Liver (tissue), 9 donors: Measurements from ENCODE around the gene PPARA. TPM values are rescaled to one million over a fixed set of nuclear protein-coding genes. Genes with fewer than 3 reads are reported as not detected.

Experiments
- DNase-seq: peaks from one replicate; pipeline ENCODE4 v3.0.0-alpha.2; 2017; ENCODE audit warnings: low spot score
- H3K27ac ChIP-seq, 2 donors: one replicate each; pipeline ENCODE4 v1.7.0; 2013; ENCODE audit warnings: inconsistent platforms in 2 of 2, low read length in 2 of 2, control low read depth in 1 of 2, low read depth in 1 of 2, mild to moderate bottlenecking in 1 of 2
- H3K27me3 ChIP-seq, 4 donors: one replicate each; pipeline versions ENCODE4 v1.6.1 to v1.7.0; 2013; ENCODE audit warnings: low read length in 3 of 4, inconsistent platforms in 1 of 4, mild to moderate bottlenecking in 1 of 4, moderate library complexity in 1 of 4; ENCODE audit not compliant: control insufficient read depth in 4 of 4, insufficient read depth in 4 of 4
- H3K36me3 ChIP-seq, 4 donors: one replicate each; pipeline versions ENCODE4 v1.6.1 to v1.7.0; 2013; ENCODE audit warnings: low read length in 3 of 4, mild to moderate bottlenecking in 3 of 4, low read depth in 1 of 4, moderate library complexity in 1 of 4; ENCODE audit not compliant: control insufficient read depth in 4 of 4, insufficient read depth in 3 of 4
- H3K4me1 ChIP-seq, 4 donors: one replicate each; pipeline versions ENCODE4 v1.6.1 to v1.7.0; 2013; ENCODE audit warnings: low read length in 3 of 4, mild to moderate bottlenecking in 3 of 4, moderate library complexity in 1 of 4; ENCODE audit not compliant: control insufficient read depth in 4 of 4, insufficient read depth in 4 of 4
- H3K4me3 ChIP-seq, 3 donors: one replicate each; pipeline versions ENCODE4 v1.6.1 to v1.7.0; 2013; ENCODE audit warnings: low read length in 3 of 3, control low read depth in 1 of 3, low read depth in 1 of 3, mild to moderate bottlenecking in 1 of 3
- H3K9ac ChIP-seq, 2 donors: one replicate each; pipeline ENCODE4 v1.7.0; 2013; ENCODE audit warnings: low read length in 2 of 2, mild to moderate bottlenecking in 2 of 2, moderate library complexity in 2 of 2, control low read depth in 1 of 2, low read depth in 1 of 2
- H3K9me3 ChIP-seq, 4 donors: one replicate each; pipeline versions ENCODE4 v1.6.1 to v1.7.0; 2013; ENCODE audit warnings: low read length in 3 of 4; ENCODE audit not compliant: control insufficient read depth in 4 of 4
- EGR1 ChIP-seq, 2 donors: IDR thresholded peaks; 2 replicates each; pipeline ENCODE4 v1.6.1; 2016 to 2018; ENCODE audit warnings: antibody characterized with exemption in 2 of 2, low read depth in 2 of 2
- FOXA2 ChIP-seq: IDR thresholded peaks from 2 replicates; pipeline ENCODE4 v1.6.1; 2016; ENCODE audit warnings: antibody characterized with exemption
- GABPA ChIP-seq, 2 donors: IDR thresholded peaks in 1 of 2; conservative IDR thresholded peaks in 1 of 2; 2 replicates each; pipeline ENCODE4 v1.6.1; 2016; ENCODE audit warnings: antibody characterized with exemption in 2 of 2, mild to moderate bottlenecking in 1 of 2, moderate library complexity in 1 of 2
- HNF4A ChIP-seq, 2 donors: conservative IDR thresholded peaks; 2 replicates each; pipeline ENCODE4 v1.6.1; 2016; ENCODE audit warnings: antibody characterized with exemption in 2 of 2, mild to moderate bottlenecking in 2 of 2
- JUND ChIP-seq, 2 donors: IDR thresholded peaks; 2 replicates each; pipeline ENCODE4 v1.6.1; 2016; ENCODE audit warnings: antibody characterized with exemption in 2 of 2
- NR2F2 ChIP-seq: IDR thresholded peaks from 2 replicates; pipeline ENCODE4 v1.6.1; 2016; ENCODE audit warnings: antibody characterized with exemption
- RAD21 ChIP-seq, 2 donors: IDR thresholded peaks; 2 replicates each; pipeline ENCODE4 v1.6.1; 2016; ENCODE audit warnings: antibody characterized with exemption in 2 of 2, mild to moderate bottlenecking in 2 of 2
- REST ChIP-seq: IDR thresholded peaks from 2 replicates; pipeline ENCODE4 v1.6.1; 2016; ENCODE audit warnings: antibody characterized with exemption, mild to moderate bottlenecking
- RXRA ChIP-seq, 2 donors: IDR thresholded peaks; 2 replicates each; pipeline ENCODE4 v1.6.1; 2017 to 2018; ENCODE audit warnings: antibody characterized with exemption in 2 of 2, mild to moderate bottlenecking in 1 of 2
- TAF1 ChIP-seq: conservative IDR thresholded peaks from 2 replicates; pipeline ENCODE4 v1.6.1; 2016; ENCODE audit warnings: antibody characterized with exemption, mild to moderate bottlenecking
- YY1 ChIP-seq: IDR thresholded peaks from 2 replicates; pipeline ENCODE4 v1.6.1; 2016; ENCODE audit warnings: antibody characterized with exemption, mild to moderate bottlenecking
- WGBS: extraction: QIAGEN DNeasy Blood & Tissue Kit; methylation state at CpG from one replicate; pipeline ENCODE4 v1.1.7; 2013; 5-methylcytosine and 5-hydroxymethylcytosine counted together
- polyA plus RNA-seq, 2 donors: library from polyadenylated mRNA; stranded (reverse) in 1 of 2; unstranded in 1 of 2; fragments of 200-250 nt in 1 of 2; fragments of >200 nt in 1 of 2; fragmentation: Nextera tagmentation in 1 of 2; extraction: Ambion mirVana in 1 of 2; gene quantifications; one replicate each; pipeline versions ENCODE4 v1.2.1 to v1.2.3, GENCODE V29; 2013 to 2015
- total RNA-seq, 2 donors: library from RNA; depleted of rRNA; stranded (reverse); fragments of >200 nt; gene quantifications; one replicate each; pipeline ENCODE4 v1.2.3, GENCODE V29; 2014
- TF ChIP-seq, protein P1 (sequence below): IDR thresholded peaks from 2 replicates; pipeline ENCODE4 v1.6.1; 2016; ENCODE audit warnings: antibody characterized with exemption
- TF ChIP-seq, protein P2 (sequence below): fragments of 150-350 bp; IDR thresholded peaks from 2 replicates; pipeline ENCODE4 v1.5.1; 2017; ENCODE audit warnings: improper control_type of control experiment, low read depth, low read length; ENCODE audit not compliant: missing input control
- TF ChIP-seq, protein P3 (sequence below): IDR thresholded peaks from 2 replicates; pipeline ENCODE4 v1.6.1; 2016; ENCODE audit warnings: antibody characterized with exemption
- donor health status: healthy.
- donor health status: healthy.
- donor health status: healthy.
- donor health status: healthy.
- donor health status: healthy.

Gene PPARA
- total and polyA plus RNA-seq, 4 donors, result 31.2 to 78.8 (median 41.3) TPM

DNA sequence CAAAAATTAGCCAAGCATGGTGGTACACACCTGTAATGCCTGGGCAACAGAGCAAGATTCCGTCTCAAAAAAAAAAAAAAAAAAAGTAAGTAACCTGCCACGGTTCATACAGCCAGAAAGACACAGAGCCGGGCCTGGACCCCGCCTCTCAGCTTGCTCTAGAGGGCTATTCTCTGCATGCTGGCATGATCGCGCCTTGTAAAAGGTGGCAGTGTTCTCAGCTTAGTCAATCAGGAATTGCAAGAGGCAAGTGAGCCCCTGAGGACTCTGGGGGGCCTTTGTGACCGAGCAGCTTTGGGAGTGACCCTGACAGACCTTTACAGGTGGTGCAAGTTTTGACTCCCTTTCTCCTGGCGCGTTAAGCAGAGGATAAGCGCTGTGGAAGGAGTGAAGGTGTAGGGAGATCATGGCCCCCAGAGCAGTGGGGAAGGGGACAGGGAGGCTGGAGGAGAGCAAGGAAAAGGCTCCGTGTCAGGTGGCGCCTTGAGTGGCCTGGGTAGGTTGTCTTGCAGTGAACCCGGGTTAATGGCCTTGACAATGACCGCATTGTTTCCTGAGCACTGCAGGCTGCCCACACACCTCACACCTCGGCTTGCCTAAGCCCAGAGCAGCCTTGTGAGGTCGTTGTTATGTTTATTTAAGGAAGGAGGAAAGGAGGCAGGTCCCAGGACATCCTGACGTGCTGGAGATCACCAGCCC lies 50.9 kb downstream of the PPARA start:
- Histone ChIP-seq H3K27me3 (no peaks in the 10 kb centered on the region), H3K4me1 (peaks cover 0 to 7% (median 3%) of the 10 kb centered on the region in 4 donors), H3K4me3 (no peak overlapping the region), H3K36me3 (peaks cover 8 to 54% (median 31%) of the 10 kb centered on the region in 4 donors), H3K27ac (no peak overlapping the region), H3K9me3 (no peaks in the 10 kb centered on the region), H3K9ac (no peak overlapping the region)
- DNase-seq, result no peak
- WGBS, result 72% methylated on average over 17 of the region's 17 CpGs
- TF ChIP-seq RAD21 (IDR thresholded peaks at IDR 0.05) (no peak), EGR1 (IDR thresholded peaks at IDR 0.05; ENCODE audit: low read depth in 2 of 2) (no peak), JUND (IDR thresholded peaks at IDR 0.05) (no peak), GABPA (IDR thresholded peaks at IDR 0.05 in 1 of 2, conservative IDR thresholded peaks at IDR 0.05 in 1 of 2) (no peak), RXRA (IDR thresholded peaks at IDR 0.05) (no peak), NR2F2 (no peak), HNF4A (conservative IDR thresholded peaks at IDR 0.05) (no peak), TAF1 (no peak), REST (no peak), YY1 (no peak), FOXA2 (no peak)
- TF ChIP-seq, protein P1, sequence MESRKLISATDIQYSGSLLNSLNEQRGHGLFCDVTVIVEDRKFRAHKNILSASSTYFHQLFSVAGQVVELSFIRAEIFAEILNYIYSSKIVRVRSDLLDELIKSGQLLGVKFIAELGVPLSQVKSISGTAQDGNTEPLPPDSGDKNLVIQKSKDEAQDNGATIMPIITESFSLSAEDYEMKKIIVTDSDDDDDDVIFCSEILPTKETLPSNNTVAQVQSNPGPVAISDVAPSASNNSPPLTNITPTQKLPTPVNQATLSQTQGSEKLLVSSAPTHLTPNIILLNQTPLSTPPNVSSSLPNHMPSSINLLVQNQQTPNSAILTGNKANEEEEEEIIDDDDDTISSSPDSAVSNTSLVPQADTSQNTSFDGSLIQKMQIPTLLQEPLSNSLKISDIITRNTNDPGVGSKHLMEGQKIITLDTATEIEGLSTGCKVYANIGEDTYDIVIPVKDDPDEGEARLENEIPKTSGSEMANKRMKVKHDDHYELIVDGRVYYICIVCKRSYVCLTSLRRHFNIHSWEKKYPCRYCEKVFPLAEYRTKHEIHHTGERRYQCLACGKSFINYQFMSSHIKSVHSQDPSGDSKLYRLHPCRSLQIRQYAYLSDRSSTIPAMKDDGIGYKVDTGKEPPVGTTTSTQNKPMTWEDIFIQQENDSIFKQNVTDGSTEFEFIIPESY, result no peak
- TF ChIP-seq, protein P2, sequence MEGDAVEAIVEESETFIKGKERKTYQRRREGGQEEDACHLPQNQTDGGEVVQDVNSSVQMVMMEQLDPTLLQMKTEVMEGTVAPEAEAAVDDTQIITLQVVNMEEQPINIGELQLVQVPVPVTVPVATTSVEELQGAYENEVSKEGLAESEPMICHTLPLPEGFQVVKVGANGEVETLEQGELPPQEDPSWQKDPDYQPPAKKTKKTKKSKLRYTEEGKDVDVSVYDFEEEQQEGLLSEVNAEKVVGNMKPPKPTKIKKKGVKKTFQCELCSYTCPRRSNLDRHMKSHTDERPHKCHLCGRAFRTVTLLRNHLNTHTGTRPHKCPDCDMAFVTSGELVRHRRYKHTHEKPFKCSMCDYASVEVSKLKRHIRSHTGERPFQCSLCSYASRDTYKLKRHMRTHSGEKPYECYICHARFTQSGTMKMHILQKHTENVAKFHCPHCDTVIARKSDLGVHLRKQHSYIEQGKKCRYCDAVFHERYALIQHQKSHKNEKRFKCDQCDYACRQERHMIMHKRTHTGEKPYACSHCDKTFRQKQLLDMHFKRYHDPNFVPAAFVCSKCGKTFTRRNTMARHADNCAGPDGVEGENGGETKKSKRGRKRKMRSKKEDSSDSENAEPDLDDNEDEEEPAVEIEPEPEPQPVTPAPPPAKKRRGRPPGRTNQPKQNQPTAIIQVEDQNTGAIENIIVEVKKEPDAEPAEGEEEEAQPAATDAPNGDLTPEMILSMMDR, result no peak
- TF ChIP-seq, protein P3, sequence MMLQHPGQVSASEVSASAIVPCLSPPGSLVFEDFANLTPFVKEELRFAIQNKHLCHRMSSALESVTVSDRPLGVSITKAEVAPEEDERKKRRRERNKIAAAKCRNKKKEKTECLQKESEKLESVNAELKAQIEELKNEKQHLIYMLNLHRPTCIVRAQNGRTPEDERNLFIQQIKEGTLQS, result no peak
